ENCODE measurements around the gene SLC7A14. TPM values are rescaled to one million over a fixed set of nuclear protein-coding genes. Genes with fewer than 3 reads are reported as not detected.

Gene SLC7A14
- total RNA-seq, 3 donors from 2014 or later, result 0.15 TPM; not detected in 2

DNA sequence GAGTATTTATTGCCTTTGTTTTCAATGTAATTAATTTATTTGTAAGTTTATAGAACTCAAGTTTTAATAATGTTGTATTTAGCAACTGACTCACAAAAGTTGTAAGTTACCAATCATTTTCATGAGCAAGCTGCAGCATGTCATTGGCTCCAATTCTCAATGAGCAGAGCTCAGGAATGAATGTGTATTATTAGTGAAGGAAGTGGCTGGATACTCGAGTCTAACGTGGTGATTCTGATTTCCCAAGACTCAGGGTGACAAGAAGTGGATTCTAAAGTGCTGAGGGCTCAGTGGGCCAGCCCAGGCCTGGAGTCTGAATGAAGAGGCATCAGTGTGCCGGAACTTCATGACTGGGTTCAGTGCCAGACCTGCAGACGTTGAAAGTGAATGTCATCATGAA is 127.6 kb downstream of the SLC7A14 start:
- H3K9me3 ChIP-seq, result no peaks in the 10 kb centered on the region
- intact Hi-C loops (cut with DNase I; ENCODE audit: low total_unique reads), result no loop called here
- peak in 1 of 2 donors; percentile 20 for DNase-seq (ENCODE audit: low spot score in 2 of 2)
- H3K4me3 ChIP-seq, result no peak overlapping the region
- H3K27ac ChIP-seq, result no peak overlapping the region
- TF ChIP-seq POLR2AphosphoS5 (IDR thresholded peaks at IDR 0.05) (no peak), POLR2A (IDR thresholded peaks at IDR 0.05) (no peak)
- TF ChIP-seq, protein P1, sequence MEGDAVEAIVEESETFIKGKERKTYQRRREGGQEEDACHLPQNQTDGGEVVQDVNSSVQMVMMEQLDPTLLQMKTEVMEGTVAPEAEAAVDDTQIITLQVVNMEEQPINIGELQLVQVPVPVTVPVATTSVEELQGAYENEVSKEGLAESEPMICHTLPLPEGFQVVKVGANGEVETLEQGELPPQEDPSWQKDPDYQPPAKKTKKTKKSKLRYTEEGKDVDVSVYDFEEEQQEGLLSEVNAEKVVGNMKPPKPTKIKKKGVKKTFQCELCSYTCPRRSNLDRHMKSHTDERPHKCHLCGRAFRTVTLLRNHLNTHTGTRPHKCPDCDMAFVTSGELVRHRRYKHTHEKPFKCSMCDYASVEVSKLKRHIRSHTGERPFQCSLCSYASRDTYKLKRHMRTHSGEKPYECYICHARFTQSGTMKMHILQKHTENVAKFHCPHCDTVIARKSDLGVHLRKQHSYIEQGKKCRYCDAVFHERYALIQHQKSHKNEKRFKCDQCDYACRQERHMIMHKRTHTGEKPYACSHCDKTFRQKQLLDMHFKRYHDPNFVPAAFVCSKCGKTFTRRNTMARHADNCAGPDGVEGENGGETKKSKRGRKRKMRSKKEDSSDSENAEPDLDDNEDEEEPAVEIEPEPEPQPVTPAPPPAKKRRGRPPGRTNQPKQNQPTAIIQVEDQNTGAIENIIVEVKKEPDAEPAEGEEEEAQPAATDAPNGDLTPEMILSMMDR (IDR thresholded peaks at IDR 0.05), result no peak
- H3K36me3 ChIP-seq, result no peaks in the 10 kb centered on the region
- no peaks in the 10 kb centered on the region for H3K27me3 ChIP-seq
- H3K4me1 ChIP-seq, result no peaks in the 10 kb centered on the region

DNA sequence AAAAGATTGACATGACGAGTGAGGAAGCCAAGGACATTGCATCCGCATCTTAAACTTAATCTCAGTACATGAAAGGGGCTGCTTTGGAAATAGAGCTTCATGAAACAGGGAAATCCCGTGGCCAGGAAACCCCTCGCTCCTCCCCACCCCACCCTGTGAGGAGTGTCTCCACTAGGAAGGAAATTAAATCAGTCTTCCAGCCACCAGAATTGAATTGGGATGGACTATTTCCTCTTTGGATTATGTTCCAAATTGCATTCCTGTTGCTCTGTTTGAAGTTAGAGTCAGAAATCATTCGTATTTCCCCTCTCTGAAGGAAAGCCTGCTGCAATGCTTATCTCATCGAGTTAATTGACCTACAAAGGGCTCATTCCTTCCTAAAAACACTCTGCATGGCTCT is 131.4 kb downstream of the SLC7A14 start:
- Histone ChIP-seq H3K9me3 (no peaks in the 10 kb centered on the region), H3K27ac (no peak overlapping the region), H3K4me1 (no peaks in the 10 kb centered on the region), H3K36me3 (no peaks in the 10 kb centered on the region), H3K4me3 (no peak overlapping the region), H3K27me3 (no peaks in the 10 kb centered on the region)
- DNase-seq (ENCODE audit: low spot score in 2 of 2), result no peak
- intact Hi-C loops (cut with DNase I; ENCODE audit: low total_unique reads), result no loop called here
- TF ChIP-seq POLR2A (IDR thresholded peaks at IDR 0.05) (no peak), POLR2AphosphoS5 (IDR thresholded peaks at IDR 0.05) (no peak)

DNA sequence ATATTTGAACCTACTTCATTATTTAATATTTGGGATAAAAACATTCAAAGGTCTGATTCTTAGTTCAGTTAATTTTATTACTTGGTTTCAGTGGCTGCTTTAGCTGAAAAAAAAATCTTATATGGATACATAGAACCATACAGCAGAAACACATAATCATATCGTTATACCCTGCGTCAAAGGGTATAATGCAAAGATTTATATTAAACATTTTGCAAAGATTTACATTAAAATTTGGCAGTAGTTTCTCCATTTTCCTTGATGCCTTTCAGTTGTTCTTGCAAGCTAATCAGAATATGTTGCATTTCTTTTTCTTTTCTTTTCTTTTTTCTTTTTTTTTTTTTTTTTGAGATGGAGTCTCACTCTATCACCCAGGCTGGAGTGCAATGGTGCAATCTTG is 135.8 kb downstream of the SLC7A14 start:
- no peak for DNase-seq (ENCODE audit: low spot score in 2 of 2)
- Histone ChIP-seq H3K27me3 (no peaks in the 10 kb centered on the region), H3K4me1 (no peaks in the 10 kb centered on the region), H3K4me3 (no peak overlapping the region), H3K27ac (no peak overlapping the region), H3K9me3 (no peaks in the 10 kb centered on the region), H3K36me3 (no peaks in the 10 kb centered on the region)
- intact Hi-C loops (cut with DNase I; ENCODE audit: low total_unique reads), result no loop called here
- TF ChIP-seq POLR2AphosphoS5 (IDR thresholded peaks at IDR 0.05) (no peak), POLR2A (IDR thresholded peaks at IDR 0.05) (no peak)
- TF ChIP-seq, protein P1 (IDR thresholded peaks at IDR 0.05), result no peak

DNA sequence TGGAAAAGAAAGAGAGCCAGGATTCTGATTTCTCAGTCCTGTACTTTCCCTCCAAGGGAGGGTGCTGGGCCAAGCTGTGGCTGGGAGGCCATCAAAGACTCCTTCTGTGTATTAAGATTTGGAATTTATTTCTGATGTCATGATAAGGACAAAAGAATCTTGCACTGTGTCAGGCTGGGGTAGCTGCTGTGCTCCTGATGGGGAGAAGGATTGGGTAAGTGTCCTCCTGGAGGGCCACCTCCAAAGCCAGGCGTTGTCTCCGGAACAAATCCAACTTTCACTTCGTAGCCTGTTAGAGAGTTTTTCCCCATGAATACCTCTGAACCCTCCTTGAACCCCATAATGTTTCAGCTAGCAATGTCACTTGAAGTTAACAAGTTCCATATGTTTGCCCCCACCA is 137.3 kb downstream of the SLC7A14 start:
- DNase-seq (ENCODE audit: low spot score in 2 of 2), result peak in 1 of 2 donors; percentile 27
- TF ChIP-seq, protein P1 (IDR thresholded peaks at IDR 0.05), result no peak
- no peak for TF ChIP-seq POLR2A (IDR thresholded peaks at IDR 0.05)
- peak in 1 of 3 donors; percentile 23 for TF ChIP-seq POLR2AphosphoS5 (IDR thresholded peaks at IDR 0.05)
- peak overlapping the region in 2 of 3 donors; percentile 24 to 40 for H3K4me3 ChIP-seq
- intact Hi-C loops (cut with DNase I; ENCODE audit: low total_unique reads), result no loop called here
- no peaks in the 10 kb centered on the region for H3K9me3 ChIP-seq
- H3K27me3 ChIP-seq, result no peaks in the 10 kb centered on the region
- H3K27ac ChIP-seq, result peak overlapping the region; percentile 50 to 73
- H3K4me1 ChIP-seq, result no peaks in the 10 kb centered on the region
- H3K36me3 ChIP-seq, result no peaks in the 10 kb centered on the region

DNA sequence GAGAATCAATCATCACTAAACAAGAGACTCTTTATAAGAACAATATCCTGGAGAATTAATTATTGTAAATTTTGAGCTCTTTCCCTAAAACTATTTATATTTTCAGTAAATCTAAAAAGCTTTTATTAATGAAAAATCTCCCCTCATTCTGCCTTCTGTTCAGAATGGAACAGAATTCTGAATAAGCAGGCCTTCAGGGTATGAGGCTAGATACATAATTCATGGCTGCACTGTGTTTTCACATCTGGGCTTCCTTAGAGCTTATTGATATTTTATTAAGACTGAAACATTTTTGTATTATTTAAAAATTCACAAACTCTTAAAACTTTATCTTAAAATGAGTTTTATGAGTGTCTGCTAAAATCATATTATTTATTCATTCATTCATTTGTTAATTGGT is 142.4 kb downstream of the SLC7A14 start:
- H3K4me3 ChIP-seq, result no peak overlapping the region
- TF ChIP-seq POLR2A (IDR thresholded peaks at IDR 0.05) (no peak), POLR2AphosphoS5 (IDR thresholded peaks at IDR 0.05) (no peak)
- TF ChIP-seq, protein P1 (IDR thresholded peaks at IDR 0.05), result no peak
- no peaks in the 10 kb centered on the region for H3K4me1 ChIP-seq
- intact Hi-C loops (cut with DNase I; ENCODE audit: low total_unique reads), result no loop called here
- H3K27me3 ChIP-seq, result no peaks in the 10 kb centered on the region
- H3K9me3 ChIP-seq, result no peaks in the 10 kb centered on the region
- H3K27ac ChIP-seq, result no peak overlapping the region
- H3K36me3 ChIP-seq, result no peaks in the 10 kb centered on the region
- DNase-seq (ENCODE audit: low spot score in 2 of 2), result no peak

DNA sequence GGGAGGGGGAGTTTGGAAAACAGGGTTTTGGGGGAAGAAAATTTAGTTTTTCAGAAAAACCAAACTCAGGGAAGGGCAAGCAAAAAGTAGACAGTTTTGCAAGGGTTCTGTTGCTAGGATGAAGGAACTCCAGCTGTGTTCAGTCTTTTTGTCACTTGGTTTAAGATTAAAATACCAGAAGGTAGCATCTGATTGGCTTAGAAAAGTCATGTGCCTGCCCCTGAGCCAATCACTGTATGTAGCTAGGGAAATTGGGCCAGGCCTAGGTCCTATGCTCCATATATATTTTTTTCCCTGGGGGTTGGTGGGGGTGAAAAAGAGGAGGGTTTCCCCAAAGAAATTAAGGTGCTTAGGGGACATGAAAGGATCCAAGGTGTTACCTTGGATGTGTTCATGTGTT is 142.9 kb downstream of the SLC7A14 start:
- Histone ChIP-seq H3K9me3 (no peaks in the 10 kb centered on the region), H3K27me3 (no peaks in the 10 kb centered on the region), H3K4me1 (no peaks in the 10 kb centered on the region), H3K4me3 (no peak overlapping the region), H3K36me3 (no peaks in the 10 kb centered on the region), H3K27ac (no peak overlapping the region)
- intact Hi-C loops (cut with DNase I; ENCODE audit: low total_unique reads), result loop anchor here (1.0 kb wide), 1 partner anchor 27 kb away; no protein-coding TSS in a partner anchor
- DNase-seq (ENCODE audit: low spot score in 2 of 2), result no peak
- TF ChIP-seq POLR2AphosphoS5 (IDR thresholded peaks at IDR 0.05) (no peak), POLR2A (IDR thresholded peaks at IDR 0.05) (no peak)
- TF ChIP-seq, protein P1 (IDR thresholded peaks at IDR 0.05), result no peak
